ENCODE data around the gene SPTBN4.
"Not testable (repeated sequence)": the region's sequence is repeated elsewhere in the genome, so short reads cannot be mapped to it uniquely, and the experiment has no call there.

Gene SPTBN4

GRCh38 chr19:40508739-40509260 is 42.0 kb downstream of the SPTBN4 start:
- no peak for DNase-seq

GRCh38 chr19:40510526-40511115 is 43.8 kb downstream of the SPTBN4 start:
- DNase-seq: no peak

DNA sequence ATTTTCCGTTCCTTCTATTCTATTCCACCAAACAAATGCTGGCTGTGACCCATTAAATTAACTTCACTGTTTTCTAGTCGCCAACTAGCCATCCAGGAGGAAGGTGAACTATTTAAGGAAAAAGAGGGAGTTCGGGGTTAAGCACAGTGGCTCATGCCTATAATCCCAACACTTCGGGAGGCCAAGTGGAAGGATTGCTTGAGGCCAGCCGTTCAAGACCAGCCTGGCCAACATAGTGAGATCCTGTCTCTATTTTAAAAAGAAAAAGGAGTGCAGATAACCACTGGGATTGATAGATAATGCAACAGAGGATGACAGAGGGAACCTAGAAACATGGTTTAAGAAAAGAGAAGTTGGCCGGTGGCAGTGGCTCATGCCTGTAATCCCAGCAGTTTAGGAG is 44.7 kb downstream of the SPTBN4 start:
- no peak for DNase-seq

- DNase-seq: no peak
Observed at GRCh38 chr19:40512110-40512472, 45.3 kb downstream of the SPTBN4 start.

DNA sequence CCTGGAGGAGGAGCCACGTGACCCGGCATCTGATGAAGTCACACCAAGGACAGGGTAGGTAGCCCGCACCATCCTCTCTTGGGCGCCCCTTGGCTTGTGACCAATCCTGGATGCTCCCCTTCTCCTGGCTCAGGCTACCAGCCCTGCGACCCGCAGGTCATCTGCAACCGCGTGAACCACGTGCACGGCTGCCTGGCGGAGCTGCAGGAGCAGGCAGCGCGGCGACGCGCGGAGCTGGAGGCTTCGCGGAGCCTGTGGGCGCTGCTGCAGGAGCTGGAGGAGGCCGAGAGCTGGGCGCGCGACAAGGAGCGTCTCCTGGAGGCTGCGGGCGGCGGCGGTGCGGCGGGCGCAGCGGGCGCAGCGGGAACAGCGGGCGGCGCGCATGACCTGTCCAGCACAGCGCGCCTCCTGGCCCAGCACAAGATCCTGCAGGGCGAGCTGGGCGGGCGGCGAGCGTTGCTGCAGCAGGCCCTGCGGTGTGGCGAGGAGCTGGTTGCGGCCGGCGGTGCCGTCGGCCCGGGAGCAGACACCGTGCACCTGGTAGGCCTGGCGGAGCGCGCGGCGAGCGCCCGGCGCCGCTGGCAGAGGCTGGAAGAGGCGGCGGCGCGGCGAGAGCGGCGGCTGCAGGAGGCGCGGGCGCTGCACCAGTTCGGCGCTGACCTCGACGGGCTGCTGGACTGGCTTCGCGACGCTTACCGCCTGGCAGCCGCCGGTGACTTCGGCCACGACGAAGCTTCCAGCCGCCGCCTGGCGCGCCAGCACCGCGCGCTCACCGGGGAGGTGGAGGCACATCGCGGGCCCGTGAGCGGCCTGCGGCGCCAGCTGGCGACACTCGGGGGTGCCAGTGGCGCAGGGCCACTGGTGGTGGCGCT is 45.9 kb downstream of the SPTBN4 start:
- no peak for DNase-seq

DNA sequence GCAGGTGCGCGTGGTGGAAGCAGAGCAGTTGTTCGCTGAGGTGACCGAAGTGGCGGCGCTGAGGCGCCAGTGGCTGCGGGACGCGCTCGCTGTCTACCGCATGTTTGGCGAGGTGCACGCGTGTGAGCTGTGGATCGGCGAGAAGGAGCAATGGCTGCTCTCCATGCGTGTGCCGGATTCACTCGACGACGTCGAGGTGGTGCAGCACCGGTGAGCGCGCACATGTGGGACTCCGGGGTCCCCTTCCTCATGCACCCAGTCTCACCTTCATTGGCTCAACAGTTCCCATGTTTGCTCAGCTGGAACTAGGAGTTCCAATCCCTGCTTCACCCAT is 46.5 kb downstream of the SPTBN4 start:
- no peak for DNase-seq

GRCh38 chr19:40513741-40514315 is 47.0 kb downstream of the SPTBN4 start:
- no peak for DNase-seq

- no peak for DNase-seq
Observed at GRCh38 chr19:40517248-40517647, 50.4 kb downstream of the SPTBN4 start.

DNA sequence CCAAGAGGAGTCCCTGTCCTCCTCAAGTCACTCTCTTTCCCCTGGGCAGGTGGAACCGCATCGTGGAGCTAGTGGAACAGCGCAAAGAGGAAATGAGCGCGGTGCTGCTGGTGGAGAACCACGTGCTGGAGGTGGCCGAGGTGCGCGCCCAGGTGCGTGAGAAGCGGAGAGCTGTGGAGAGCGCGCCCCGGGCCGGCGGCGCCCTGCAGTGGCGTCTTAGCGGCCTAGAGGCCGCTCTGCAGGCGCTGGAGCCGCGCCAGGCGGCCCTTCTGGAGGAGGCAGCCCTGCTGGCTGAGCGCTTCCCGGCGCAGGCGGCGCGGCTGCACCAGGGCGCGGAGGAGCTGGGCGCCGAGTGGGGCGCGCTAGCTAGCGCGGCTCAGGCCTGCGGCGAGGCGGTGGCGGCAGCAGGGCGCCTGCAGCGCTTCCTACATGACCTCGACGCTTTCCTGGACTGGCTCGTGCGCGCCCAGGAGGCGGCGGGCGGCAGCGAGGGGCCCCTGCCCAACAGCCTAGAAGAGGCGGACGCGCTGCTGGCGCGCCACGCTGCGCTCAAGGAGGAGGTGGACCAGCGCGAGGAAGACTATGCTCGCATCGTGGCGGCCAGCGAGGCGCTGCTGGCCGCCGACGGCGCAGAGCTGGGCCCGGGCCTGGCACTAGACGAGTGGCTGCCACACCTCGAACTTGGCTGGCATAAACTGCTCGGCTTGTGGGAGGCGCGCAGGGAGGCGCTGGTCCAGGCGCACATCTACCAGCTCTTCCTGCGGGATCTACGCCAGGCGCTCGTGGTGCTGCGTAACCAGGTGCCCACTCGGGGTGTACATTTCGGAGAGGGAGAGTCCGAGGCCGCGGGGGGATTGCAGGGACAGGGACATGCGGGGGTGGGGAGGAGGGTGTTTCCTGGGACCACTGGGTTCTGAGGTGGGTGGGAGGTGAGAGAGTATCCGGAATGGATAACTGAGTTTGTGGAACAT is 52.8 kb downstream of the SPTBN4 start:
- DNase-seq: no peak

DNA sequence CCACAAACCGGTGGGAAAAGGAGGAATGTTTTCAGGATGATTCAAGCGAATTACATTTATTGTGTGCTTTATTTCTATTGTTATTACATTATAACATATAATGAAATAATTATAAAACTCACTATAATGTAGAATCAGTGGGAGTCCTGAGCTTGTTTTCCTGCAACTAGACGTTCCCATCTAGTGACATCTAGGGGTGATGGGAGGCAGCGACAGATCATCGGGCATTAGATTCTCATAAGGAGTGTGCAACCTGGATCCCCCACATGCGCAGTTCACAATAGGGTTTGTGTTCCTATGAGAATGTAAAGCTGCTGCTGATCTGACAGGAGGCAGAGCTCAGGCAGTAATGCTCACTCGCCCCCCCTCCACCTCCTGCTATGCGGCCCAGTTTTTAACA is 54.5 kb downstream of the SPTBN4 start:
- no peak for DNase-seq

DNA sequence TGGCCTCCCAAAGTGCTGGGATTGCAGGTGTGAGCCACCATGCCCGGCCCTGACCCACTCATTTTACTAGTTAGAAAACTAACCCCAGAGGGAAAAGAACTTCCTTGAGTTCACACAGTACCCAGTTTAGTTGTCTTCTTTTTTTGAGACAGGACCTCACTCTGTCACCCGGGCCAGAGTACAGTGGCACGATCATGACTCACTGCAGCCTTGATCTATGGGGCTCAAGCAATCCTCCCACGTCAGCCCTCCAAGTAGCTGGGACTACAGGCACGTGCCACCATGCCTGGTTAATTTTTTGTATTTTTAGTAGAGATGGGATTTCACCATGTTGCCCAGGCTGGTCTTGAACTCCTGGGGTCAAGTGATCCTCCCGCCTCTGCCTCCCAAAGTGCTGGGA is 55.1 kb downstream of the SPTBN4 start:
- DNase-seq: not testable (repeated sequence)

DNA sequence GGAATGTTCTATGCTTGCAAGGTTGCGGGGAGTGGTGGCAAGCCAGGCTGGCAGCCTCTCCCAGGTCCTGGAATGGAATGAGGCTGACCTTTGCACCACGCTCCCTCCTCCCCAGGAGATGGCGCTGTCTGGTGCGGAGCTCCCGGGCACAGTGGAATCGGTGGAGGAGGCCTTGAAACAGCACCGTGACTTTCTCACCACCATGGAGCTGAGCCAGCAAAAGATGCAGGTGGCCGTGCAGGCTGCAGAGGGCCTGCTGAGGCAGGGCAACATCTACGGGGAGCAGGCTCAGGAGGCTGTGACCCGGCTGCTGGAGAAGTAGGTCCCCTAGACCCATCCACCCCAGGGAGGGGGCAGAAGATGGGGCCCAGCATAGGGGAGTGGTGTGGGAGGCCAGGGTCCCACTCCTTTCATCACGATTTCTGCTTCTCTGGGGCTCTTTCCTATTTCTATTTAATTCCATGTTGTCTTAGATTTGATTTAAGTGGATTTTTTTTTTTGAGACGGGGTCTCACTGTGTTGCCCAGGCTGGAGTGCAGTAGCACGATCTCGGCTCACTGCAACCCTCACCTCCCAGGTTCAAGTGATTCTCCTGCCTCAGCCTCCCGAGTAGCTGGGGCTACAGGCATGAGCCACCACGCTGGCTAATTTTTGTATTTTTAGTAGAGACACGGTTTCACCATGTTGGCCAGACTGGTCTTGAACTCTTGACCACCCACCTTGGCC is 56.7 kb downstream of the SPTBN4 start:
- no peak for DNase-seq

DNA sequence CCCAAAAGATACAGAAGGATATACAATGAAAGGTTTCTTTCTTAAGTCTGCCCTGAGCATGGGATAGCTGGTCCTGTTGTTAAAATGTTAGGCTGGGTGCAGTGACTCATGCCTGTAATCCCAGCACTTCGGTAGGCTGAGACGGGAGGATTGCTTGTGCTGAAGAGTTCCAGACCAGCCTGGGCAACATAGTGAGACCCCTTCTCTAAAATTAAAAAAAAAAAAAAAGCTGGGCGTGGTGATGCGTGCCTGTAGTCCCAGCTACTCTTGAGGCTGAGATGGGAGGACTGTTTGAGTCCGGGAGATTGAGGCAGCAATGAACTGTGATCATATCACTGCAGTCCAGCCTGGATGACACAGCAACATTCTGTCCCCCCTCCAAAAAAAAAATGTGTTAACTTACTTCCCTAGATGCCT is 57.3 kb downstream of the SPTBN4 start:
- no peak for DNase-seq

- no peak for DNase-seq
Observed at GRCh38 chr19:40524655-40525054, 57.9 kb downstream of the SPTBN4 start.

- no peak for DNase-seq
Observed at GRCh38 chr19:40525234-40526051, 58.6 kb downstream of the SPTBN4 start.

GRCh38 chr19:40528078-40528477 is 61.3 kb downstream of the SPTBN4 start:
- DNase-seq: no peak

DNA sequence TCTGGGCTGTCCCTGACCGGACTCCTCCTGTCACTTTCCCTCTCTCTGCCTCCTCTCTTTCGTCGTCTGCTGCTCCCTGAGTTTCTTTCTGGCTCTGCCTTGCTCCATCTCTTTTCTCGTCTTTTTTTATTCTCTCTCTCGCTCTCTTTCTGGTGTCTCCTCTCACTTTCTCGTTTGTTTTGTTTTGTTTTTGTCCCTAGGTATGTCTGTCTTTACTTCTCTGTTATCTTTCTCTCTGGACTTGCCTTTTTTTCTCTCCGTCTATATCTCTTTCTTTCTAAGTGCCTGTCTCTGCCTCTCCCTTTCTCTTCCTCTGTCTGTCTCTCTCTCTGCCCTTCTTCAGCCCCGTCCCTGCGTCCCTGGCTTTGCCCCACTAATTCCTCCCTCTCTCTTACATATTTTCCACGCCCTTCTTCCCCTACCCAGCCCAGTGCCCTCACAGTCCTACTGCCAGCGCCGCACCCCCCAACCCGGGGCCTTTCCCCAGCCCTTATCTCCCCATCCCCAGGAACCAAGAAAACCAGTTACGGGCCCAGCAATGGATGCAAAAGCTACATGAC is 61.8 kb downstream of the SPTBN4 start:
- DNase-seq: no peak

DNA sequence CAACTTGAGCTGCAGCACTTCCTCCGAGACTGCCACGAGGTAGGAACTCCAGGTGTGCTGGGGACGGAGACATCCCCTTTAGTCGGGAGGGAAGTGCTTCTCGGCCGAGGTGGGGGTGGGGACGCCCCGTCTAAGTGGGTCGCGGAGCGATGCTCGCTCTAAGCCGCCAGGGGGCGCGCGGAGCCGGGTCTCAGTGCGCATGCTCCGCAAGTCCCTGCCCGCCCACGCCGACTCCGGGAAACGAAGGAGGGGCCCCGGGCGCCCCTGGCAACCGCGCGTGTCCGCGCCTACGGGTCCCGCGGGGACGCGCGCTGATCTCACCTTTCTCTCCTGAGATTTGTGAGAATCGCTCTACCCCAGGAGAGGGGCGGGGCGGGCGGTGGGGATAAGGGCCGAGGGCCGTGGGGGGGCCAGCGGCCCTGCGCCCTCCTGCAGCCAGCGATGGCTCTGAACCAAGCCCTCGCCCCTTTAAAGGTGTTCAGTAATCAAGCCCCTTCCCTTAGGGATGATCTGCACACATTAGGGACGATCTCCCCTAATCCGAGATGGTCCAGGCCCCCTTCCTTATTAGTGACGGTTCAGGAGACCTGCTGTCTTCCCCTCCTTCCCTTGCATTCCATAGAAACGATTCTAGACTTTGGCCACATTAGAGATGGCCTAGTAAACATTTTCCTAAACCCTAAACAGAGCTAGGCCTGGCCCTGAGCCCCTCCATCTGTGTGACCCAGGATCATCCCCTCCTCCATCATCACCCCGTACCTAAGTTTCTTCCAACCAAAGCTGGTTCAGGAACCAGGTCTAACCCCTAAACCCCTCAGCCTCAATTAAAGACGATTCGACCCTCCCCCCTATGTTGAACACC is 62.5 kb downstream of the SPTBN4 start:
- no peak for DNase-seq

GRCh38 chr19:40530091-40530901 is 63.5 kb downstream of the SPTBN4 start:
- no peak for DNase-seq
